ENCODE results near the gene PADI2.

GRCh38 chr1:17161137-17161740 is 42.0 kb upstream of the PADI2 start:
- TF ChIP-seq CTCF (conservative IDR thresholded peaks at IDR 0.05; ENCODE audit: low read depth, low read length) = no peak
- TF ChIP-seq EZH2 (IDR thresholded peaks at IDR 0.05; ENCODE audit: borderline replicate concordance, low read depth, low read length, poor library complexity, severe bottlenecking) = no peak
